Stimulated activated CD4-positive, alpha-beta T cell treated with anti-CD3 and anti-CD28 coated beads, Interleukin-12 subunit alpha, Interleukin-12 subunit beta, amount 100 ng/mL, for 4 hours (primary cell): ENCODE measurements around the gene IL4.

Experiments
- DNase-seq: peaks from one replicate; pipeline ENCODE4 v3.0.0-alpha.2; 2020

Gene IL4

DNA sequence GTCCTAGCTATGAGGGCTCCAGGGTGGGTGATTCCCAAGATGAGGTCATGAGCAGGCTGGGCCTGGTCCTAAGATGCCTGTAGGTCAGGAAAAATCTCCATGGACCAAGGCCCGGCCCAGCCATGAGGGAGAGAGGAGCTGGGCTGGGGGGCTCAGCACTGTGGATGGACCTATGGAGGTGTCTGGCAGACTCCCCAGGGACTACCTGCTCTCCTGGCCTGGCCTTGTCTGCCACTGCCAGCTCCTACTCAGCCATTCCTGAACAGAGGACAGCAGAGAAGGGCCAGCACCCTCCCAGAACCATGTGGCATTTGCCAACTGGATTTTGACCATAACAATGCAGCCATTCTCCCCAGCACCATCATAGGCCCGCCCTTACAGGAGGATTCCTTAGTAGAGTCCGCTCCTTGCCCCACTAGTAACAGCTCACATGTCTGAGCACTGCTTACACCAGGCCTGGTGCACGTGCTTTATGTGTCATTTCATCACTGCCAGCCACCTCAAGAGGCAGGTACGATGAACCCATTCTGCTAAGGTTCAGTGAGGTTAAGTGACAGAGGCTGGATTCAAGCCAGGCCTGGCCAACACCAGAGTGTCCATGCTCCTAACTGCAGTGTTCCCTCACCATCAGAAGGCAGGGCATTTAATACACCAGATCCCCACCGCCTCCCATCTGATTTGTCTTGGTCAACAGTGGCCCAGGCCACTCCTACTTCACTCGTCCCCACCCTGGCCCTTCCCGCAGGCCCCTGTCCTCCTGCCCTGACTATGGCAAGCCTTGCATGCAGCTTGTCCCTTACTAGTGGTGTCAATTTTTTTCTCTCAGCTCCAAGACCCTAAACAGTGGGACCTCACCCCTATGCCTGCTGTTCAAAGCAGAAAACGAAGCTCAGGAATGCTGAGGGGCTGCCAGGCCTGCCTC, 15.1 kb upstream of the IL4 start:
- DNase-seq, result no peak

DNA sequence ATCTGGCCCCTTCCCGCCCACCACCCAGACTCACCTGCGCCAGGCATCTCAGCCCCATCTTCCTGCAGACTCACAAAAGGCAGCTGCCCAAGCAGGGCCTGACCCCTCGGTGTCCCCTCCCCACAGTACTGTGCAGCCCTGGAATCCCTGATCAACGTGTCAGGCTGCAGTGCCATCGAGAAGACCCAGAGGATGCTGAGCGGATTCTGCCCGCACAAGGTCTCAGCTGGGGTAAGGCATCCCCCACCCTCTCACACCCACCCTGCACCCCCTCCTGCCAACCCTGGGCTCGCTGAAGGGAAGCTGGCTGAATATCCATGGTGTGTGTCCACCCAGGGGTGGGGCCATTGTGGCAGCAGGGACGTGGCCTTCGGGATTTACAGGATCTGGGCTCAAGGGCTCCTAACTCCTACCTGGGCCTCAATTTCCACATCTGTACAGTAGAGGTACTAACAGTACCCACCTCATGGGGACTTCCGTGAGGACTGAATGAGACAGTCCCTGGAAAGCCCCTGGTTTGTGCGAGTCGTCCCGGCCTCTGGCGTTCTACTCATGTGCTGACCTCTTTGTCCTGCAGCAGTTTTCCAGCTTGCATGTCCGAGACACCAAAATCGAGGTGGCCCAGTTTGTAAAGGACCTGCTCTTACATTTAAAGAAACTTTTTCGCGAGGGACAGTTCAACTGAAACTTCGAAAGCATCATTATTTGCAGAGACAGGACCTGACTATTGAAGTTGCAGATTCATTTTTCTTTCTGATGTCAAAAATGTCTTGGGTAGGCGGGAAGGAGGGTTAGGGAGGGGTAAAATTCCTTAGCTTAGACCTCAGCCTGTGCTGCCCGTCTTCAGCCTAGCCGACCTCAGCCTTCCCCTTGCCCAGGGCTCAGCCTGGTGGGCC, 13.9 kb upstream of the IL4 start:
- DNase-seq, result no peak

DNA sequence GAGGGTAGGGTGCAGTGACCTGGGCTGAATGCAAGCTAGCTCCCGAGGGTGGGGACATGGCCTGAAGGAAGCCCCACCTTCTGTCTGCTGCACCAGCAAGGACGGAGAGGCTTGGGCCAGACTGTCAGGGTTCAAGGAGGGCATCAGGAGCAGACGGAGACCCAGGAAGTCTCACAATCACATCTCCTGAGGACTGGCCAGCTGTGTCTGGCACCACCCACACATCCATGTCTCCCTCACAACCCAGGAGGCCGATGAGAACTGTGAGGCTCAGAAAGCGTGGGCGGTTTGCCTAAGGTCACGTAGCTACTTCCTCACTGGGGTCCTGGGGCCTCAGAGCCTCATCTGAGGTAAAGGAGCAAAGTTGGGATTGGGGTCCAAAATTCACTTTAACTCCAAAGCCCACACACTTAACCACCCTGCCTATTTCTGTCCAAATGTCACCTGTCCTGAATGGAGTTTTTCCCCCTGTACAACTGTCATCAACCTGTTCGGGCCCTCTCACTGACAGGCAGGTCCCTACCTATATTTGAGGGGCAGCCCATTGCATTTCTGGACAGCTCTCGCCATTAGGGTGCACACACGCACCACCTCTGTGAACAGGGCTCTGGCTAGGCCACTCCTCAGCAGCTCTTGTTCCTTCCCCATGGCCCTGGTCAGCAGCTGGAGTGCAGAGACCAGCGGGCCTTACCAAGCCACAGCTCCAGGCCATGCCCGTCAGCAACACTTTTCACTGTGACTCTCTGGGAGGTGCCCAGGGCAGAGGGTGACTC, 12.4 kb upstream of the IL4 start:
- no peak for DNase-seq

DNA sequence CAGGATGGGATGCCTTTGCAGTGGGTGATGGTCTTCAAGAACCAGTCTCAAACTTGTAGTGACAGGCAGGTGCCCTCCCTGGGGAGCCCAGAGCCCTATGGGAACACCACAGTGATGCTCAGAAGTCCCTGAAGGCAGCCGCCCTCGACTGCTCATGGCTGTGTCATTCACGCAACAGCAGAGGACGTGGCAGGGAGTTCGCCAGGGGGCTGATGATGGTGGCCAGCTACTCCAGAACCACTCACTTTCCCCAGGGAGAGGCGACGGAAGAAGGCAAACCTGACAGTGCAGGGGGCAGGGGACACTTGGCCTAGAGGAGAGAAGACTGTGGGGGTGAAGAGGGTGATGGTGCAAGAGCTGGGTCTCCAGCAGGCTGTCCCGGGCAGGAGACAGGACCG, 11.8 kb upstream of the IL4 start:
- DNase-seq, result no peak

DNA sequence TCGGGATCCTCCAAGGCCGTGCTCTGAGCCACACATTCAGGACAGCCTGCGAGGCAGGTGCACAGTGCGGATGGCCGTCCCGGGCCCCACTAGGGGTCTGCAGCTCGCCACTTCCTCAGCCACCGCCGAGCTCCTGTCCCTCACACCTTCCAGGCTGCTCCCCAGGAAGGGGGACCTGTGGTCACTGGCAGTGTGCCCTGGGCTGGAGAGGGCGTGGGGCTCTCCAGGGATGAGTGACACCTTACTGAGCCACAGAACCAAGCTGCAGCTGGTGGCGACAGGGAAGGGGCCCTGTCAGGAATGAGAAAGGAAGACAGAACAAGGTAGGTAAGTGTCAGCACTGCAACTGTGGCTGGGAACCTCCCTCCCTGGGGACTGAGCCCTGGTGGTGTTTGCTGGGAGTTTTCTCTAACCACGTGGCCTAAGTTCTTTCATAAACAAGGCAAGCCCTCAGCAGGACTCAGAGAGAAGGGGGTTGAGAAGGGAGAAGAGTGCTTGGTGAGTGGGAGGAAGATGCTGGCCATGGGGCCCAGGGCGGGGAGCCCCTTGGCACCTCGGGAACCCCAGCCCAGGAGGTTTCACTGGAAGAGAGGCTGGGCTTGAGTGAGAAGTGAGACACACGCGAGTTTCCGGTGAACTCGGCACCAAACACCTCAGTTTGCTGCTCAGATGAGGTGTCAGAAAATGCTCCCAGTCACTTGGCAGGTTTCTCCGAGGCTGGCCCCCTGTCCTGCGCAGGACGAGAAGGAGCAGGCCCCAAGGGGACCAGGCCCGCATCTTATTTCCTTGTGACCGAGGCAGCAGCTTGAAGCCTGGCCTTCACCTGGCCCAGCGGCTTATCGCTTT, 10.6 kb upstream of the IL4 start:
- DNase-seq, result no peak

DNA sequence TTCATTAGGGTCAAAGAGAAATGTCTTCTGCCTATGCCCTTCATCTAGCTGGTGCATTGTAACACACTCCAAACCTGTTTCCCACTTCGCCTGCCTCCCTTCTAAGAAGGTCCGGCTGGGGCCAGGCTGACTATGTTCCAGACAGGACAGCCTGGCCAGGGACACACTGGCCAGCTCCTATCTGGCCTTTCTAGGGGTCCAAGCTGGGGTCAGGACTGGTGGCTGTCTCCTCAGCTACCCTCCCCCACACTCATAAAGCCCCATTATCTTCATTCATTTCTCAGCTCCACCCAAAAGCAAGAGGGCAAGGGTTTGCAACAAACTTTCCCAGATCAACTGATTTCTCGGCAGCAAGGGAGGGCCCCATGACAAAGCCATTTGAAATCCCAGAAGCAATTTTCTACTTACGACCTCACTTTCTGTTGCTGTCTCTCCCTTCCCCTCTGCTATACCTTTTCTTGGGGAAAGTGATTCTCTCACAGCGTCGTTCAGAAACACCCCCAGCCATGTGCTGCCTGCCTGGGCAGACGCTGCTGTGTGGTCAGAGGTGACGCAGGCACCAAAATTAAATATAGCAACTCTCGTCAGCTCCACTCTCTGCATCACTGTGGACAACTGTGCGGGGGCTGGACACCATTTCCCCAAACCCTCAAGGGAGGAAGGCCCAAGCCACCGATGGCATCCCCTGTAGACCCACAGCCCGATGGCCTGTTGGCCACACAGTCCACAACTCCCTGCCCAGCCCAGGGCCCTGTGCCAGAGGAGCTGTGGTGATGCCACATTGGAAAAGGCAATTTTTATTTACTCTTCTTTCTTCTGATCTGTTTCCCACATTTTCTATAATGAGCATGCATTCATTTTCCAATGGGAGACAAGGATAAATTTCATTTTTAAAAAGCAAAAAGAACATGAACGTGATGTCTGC, 9.8 kb upstream of the IL4 start:
- DNase-seq, result no peak

DNA sequence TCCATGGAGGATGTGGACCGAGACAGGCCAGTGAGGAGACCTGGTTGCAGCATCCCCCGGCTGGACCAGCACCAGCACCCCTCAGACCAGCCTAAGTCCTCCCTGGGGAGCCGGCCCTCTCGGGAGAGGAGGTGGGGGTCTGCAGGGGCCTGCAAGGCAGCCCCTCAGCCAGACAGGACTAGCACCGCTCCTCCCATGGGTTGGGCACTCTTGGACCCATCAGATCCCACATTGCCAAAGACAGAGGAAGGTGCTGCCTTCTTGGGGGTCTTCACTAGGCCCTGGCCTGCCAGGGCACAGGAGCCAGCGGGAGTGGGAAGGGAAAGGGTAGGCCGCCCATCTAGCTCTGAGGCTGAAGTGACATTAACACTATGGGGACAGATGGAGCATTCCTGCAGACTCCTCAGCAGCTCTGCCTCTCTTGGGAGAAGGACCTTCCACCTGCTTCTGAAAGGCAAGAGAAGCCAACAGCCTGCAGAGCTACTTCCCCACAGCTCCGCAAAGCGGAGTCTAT, 9.0 kb upstream of the IL4 start:
- no peak for DNase-seq

DNA sequence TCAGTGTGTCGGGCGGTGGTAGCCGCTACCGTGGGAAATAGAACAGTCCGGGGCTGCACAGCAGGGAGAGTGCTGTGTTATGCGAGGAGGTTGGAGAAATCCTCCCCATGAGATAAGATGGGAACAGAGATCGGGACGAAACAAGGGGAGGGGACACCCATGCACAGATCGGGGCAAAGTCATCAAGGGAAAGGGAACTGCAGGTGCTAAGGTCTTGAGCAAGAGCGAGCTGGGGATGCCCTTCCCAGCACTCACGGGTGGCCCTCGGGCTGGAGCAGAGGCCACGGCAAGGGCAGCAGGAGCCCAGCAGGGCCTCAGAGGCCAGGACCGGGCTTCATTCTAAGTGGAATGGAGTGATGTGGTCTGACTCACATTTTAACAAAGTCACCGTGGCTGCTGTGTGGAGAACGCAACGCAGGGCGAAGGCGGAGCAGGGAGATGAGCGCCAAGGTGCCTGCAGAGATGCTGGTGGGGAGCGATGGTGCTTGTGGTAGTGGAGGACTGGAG, 8.2 kb upstream of the IL4 start:
- no peak for DNase-seq

DNA sequence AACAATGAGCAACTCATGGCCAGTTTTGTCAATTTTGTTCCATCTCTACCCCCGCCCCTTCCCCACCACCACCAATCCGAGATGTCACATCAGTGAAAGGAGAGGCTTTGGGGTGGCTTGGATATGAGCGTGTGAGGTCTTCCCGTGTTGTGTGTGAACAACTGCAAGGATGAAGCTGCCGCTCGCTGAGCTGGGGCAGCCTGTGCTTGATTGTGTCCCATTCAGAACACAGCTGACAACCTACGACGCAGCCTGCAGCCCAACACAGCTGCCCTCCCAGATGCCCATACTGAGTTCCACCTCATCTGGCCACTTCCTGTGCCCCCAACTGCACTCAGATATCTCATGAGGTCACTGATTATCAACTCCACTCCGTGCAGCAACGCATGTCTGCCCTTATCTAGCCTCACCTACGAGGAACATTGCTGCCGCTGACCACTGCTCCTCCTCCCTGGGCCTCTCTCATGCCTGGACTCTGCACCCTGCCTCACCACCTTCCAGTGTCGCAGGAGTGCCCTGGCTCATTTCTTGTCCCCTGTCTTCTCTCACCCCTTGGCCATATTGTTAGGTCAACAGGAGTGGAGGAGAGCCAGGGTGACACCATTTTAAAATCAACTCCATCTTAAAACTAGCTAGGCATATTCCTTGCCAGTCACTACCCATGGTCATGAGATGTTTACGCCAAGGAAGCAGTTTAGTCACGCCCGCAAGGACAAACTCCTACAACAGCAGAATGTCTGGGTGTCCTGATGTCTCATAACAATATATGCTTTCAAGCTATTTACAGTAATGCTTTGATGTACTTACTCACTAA, 7.3 kb upstream of the IL4 start:
- no peak for DNase-seq

DNA sequence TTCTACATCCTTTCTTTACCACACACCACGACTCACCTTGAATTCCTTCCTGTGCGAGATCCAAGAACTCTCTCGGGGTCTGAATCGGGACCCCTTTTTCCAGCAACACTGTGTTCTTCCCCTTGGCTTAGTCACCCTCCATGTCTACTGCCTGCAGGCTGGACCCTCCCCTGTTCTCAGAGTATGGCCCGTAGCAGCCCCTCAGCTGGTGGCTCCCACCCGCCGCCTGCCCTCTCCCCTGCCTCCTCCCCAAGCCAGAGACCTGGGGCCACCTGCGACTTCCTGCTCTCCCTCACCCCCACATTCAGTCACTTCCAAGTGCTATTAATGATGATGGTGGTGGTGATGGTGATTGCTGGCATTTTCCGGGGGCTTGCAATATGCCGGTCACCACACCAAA, 6.5 kb upstream of the IL4 start:
- DNase-seq, result no peak

DNA sequence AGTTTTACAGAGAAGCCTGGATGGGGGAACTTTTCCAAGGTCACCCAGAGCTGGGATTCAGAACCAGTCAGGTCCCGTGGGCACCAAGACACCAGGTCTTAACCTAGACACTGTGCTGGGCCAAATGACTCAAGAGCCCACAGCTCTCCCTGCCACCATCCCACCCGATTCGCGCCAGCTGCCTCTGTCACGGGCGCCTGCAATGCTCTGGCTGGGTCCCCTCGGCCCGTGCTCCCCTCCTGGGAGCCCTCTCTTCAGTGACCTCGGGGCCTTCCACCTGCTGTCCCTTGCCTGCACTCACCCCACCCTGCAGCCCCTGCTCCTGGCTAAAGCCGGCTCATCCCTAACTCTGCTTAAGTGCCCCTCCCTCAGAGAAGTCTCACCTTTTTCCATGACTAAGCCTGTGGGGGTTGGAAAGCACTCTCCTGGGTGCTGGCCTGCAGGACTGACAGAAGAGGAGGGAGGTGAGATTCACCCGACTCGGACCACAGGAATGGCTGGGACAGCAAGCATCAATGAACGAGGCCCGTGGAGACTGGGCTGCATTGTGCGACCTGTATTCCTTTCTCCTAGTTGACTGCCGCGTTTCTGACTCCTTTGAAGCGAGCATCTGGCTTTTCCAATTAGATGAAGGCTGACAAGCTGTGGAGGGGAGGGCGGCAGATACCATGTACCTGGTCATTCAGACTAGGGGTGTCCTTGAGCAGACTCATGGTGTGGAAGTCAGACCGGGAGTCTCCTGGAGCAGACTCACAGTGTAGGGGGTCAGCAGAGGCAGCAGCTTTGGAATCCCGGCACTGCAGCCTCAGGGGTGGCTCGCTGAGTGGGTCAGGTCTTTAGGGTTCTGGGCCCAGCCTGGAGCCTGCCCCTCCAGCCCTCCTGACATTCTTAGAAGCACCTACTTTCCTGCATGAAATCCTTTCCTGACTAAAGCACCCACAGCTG, 5.8 kb upstream of the IL4 start:
- DNase-seq, result no peak

DNA sequence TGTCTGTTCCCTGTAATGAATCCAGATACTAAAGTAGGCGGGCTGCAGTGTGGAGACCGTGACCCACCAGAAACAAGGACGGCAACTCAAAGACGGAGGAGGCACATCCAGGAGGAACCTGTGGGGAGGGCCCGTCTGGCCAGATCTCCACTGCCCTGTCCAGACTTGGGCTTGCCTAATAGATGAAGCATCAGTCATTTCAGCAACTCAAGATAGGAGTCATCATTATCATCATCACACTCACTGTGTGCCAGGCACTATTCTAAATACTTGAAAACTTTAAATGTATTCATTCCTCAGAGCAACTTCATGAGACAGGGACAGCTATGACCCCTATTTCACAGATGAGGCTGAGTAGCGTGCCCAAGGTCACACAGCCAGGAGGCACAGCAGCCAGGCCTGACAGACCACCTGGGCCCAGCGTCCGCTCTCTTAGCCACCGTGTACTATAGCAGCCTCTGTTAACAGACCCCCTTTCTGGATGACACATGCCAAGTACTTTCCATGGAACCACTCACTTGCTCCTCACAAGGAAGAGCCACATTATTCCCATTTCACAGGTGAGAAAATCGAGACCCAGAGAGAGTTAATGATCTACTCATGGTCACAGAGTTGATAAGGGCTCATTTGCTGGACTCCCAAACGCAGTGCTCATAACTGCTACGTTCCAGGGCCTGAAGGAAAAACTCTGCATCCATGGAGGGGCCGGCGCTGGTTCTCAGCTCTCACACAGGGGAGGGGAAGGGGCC, 4.9 kb upstream of the IL4 start:
- no peak for DNase-seq

DNA sequence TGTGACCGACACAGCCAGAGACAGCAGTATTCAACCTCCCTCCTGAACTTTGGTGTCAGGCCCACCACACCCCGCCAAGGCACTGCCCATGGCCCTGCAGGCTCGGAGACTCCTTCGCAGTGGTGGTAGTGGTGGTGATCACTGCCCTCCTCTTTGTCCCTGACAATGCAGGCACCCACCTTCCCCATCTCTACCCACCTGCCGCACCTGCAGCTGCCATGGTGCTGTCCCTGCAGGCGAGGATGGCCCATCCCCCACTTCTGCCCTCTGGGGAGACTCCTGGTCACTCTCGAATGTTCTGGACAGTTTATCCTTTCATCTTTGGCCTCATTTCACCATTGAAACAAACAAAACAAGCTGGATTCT, 4.4 kb upstream of the IL4 start:
- no peak for DNase-seq

DNA sequence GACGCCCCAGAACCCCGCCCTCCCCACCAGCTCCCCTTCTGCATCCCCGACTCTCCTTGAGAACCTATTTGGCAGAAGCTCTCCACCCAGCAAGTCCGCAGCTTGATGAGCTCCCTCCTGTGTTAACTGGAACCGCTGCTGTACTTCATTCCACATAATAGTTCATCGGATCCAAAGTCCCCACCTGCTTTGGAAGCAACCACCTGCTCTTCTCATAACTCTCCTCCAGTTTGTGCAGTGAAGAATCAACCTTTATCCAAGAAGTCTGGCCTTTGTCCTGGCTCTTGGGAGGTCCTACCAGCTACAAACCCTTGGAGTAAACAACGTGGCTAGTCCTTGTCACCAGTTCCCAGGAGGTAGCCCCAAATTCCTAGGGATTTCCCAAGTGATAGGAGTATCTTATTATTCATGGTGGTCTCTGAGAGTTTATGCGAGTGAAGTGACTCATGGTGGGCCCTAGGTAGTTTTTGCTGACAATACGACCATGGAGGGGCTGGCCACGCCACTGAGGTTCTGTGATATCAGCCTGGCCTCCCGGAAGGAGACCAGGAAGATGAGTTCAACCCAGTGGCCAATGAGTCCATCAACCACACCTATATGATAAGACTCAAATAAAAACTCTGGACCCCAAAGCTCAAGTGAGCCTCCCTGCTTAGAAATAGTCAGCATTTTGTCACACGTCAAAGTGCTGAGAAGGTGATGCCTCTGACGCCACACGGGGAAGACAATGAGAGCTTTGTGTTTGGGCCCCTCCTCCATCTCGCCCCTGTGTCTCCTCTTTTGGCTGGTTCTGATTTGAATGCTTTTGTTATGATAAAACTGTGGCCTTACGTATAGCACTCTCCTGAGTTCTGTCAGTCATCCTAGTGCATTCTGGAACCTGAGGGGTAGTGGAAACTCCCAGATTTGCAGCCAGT, 3.6 kb upstream of the IL4 start:
- no peak for DNase-seq

DNA sequence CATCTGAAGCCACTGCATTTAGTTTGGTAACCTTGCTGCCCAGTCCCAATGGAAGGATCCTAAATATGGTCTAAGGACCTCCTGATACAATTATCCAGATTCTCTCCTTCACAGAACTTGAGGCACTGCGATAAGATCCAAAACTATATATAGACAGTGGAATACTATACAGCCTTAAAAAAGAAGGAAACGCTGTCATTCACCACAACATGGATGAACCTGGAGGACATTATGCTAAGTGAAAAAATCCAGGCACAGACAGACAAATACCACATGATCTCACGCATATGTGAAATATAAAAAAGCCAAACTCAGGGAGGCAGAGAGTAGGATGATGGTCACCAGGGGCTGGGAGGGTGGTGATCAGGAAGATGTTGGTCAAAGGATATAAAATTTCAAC, 2.8 kb upstream of the IL4 start:
- no peak for DNase-seq

DNA sequence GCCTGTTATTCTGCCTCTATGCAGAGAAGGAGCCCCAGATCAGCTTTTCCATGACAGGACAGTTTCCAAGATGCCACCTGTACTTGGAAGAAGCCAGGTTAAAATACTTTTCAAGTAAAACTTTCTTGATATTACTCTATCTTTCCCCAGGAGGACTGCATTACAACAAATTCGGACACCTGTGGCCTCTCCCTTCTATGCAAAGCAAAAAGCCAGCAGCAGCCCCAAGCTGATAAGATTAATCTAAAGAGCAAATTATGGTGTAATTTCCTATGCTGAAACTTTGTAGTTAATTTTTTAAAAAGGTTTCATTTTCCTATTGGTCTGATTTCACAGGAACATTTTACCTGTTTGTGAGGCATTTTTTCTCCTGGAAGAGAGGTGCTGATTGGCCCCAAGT, 301 bp upstream of the IL4 start:
- no peak for DNase-seq
